ENCODE measurements around the gene DNAJB13. TPM values are rescaled to one million over a fixed set of nuclear protein-coding genes. Genes with fewer than 3 reads are reported as not detected.

The DNAJB13 gene
- total RNA-seq, 2 donors from 2014 or later: 0.47 TPM; not detected in 1

DNA sequence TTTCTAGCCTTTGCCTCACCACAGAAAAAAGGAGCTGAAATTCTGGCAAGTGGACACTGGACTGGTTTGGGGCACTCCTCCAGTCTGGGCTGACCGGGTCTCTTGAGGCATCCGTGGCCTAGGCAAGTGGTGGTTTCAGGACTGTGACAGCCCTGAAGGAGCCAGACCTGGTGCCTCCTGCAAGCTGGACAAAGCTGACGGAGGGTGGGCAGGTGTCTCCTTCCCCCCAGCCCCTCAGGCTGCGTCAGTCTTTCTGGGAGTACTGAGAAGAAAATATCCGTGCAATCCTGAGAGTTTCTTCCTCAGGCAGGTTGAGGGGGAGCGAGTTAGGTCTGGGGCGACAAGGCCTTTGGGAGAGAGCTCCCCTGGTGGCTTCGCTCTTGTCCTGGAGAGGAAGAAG lies 62.3 kb downstream of the DNAJB13 start:
- H3K27ac Mint-ChIP-seq: no peak overlapping the region
- no peak overlapping the region for H3K4me3 Mint-ChIP-seq
- peaks cover 16% of the 10 kb centered on the region for H3K36me3 Mint-ChIP-seq
- H3K9me3 Mint-ChIP-seq: no peaks in the 10 kb centered on the region
- H3K4me1 Mint-ChIP-seq (ENCODE audit: low read depth in 2 of 2): peaks cover 41 to 50% of the 10 kb centered on the region in 2 donors
- H3K27me3 Mint-ChIP-seq: no peaks in the 10 kb centered on the region
- DNase-seq (ENCODE audit: low spot score) (no peak), ATAC-seq (no peak)

DNA sequence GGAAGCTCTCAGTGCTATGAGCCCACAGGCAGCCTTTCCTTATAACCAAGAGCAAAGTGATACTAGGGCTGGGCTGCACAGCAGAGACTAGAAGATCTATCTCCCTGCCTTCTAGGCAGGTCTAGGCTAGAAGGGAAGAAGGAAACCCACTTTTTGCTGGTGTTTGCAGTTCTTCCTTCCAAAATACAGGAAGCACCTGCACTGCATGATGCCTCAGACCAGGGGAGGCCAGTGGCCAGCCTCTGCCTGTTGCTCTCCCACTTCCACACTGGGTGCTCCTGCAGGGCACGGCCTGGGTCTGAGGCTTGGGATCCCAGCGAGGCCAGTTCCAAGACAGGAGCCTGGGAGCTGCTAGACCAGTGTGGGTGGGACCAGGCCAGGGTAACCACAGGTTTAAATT lies 64.1 kb downstream of the DNAJB13 start:
- Mint-ChIP-seq H3K27ac (no peak overlapping the region), H3K4me1 (ENCODE audit: low read depth in 2 of 2) (peaks cover 36 to 46% of the 10 kb centered on the region in 2 donors), H3K27me3 (no peaks in the 10 kb centered on the region), H3K4me3 (no peak overlapping the region), H3K9me3 (no peaks in the 10 kb centered on the region), H3K36me3 (peaks cover 16% of the 10 kb centered on the region)
- ATAC-seq (no peak), DNase-seq (ENCODE audit: low spot score) (no peak)

DNA sequence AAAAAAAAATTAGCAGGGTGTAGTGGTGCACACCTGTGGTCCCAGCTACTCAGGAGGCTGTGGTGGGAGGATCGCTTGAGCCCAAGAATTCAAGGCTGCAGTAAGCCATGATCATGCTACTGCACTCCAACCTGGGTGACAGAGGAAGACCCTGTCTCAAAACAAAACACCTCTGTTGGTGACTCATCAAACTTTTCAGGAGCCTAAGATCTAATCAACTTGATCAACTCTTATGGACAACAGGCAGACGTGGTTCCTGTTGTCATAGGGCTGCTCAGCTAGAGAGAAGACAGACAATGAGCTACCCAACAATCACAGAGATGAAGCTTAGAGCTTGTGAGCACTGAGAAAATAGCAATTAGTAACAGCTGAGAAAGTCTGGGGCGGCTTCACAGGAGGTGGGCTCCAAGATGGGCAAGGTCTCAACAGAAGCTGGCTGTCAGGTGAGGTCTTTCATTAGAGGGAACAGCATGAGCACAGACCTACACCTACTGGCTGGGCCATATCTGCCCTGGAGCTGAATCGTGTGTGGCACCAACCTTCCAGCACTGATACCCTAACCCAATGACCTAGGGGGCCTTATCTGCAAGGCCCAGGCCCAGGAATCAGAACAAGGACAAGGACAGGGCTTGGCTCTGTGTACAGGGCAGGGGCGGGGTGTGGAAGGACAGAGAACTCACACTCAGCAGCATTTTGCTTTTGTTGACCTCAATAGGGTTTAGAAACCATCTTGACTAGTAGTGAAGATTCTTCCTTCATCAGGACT lies 65.3 kb downstream of the DNAJB13 start:
- Mint-ChIP-seq H3K36me3 (peaks cover 16% of the 10 kb centered on the region), H3K4me1 (ENCODE audit: low read depth in 2 of 2) (peaks cover 24 to 34% of the 10 kb centered on the region in 2 donors), H3K4me3 (no peak overlapping the region), H3K9me3 (no peaks in the 10 kb centered on the region), H3K27me3 (no peaks in the 10 kb centered on the region), H3K27ac (peak overlapping the region; percentile 1 to 32)
- no peak for DNase-seq (ENCODE audit: low spot score)
- no peak for ATAC-seq

DNA sequence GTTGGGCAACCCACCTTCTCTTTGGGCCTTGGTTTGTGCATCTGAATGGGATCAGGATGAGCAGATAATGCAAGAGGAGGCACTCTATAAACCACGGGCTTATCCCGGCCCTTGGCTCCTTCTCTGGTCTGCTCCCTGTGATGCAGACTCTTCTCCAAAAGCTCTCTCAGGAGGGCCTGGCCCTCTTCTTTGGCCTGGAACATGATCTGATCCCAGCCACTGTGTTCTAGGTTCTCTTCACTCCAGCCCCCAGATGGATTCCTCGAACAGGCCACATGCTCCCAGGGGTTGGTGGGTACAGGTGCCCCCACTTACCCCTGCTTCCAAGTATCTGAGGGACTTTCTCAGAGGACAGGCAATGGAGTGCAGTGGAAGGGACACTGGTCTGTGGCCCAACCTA lies 66.8 kb downstream of the DNAJB13 start:
- H3K27me3 Mint-ChIP-seq: no peaks in the 10 kb centered on the region
- H3K36me3 Mint-ChIP-seq: peaks cover 16% of the 10 kb centered on the region
- no peak overlapping the region for H3K27ac Mint-ChIP-seq
- no peaks in the 10 kb centered on the region for H3K9me3 Mint-ChIP-seq
- peaks cover 14 to 26% of the 10 kb centered on the region in 2 donors for H3K4me1 Mint-ChIP-seq (ENCODE audit: low read depth in 2 of 2)
- H3K4me3 Mint-ChIP-seq: no peak overlapping the region
- DNase-seq (ENCODE audit: low spot score): no peak
- ATAC-seq: no peak

DNA sequence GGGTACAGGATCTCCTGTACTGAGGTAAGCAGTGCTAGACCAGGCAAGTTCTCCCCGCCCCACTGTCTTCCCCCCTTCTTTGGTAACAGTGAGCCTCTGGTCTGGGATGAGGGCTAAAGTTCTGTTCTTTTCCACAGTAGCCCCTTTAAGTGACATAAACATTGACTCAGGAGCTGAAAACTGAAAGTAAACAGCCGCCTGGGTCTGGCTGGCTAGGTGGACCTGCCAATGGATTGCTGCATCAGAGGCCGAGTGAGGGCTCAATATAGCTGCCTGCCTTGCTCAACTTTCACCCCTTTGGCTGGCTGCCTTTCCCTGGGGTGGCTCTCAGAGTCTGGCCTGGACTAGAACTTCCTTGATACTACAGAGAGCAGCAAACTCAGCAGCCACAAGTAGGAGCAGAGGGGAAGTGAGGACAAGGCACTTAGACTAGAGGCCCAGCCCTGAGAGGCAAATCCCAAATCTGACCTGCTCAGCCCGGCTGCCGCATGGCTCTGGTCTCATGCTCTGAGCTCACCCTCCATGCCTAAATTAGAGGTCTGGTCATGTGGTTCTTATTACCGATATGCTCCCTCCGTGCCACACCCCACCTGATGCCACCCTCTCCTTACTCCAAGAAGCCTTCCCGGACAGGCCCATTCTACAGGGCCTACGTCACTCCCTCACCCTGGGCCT lies 67.6 kb downstream of the DNAJB13 start:
- Mint-ChIP-seq H3K4me3 (peak overlapping the region; percentile 13), H3K27me3 (no peaks in the 10 kb centered on the region), H3K27ac (no peak overlapping the region), H3K4me1 (ENCODE audit: low read depth in 2 of 2) (peaks cover 20 to 31% of the 10 kb centered on the region in 2 donors), H3K36me3 (peaks cover 16% of the 10 kb centered on the region), H3K9me3 (no peaks in the 10 kb centered on the region)
- no peak for DNase-seq (ENCODE audit: low spot score)
- peak in 1 of 2 donors; percentile 54 for ATAC-seq

DNA sequence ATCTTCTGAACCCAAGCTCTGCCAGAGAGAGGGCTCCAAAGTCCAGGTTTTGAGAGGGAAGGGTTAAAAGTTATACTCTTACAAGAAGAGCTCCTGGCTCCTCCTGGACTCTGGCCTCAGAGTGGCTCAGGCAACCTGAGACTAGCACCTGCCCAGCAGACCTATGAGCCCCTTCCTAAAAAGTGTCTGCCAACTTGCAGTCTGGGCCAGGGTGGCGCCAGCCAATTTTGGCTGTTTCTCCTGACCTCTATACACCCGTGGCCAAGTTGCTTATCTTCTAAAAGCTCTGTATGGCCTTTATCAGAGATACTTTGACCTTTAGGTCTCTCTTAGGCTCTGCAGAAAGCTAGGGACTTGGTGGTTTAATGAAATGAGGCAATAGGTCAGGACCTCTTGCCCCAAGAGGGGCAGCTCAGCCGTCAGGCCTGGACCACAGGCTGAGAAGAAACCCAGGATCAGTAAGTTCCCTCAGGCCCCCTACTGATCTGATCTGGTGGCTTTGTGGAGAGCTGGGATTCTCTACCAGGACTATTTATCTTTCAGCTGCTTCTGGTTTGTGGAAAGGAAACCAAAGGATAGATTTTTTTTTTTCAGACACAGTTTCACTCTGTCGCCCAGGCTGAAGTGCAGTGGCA lies 68.4 kb downstream of the DNAJB13 start:
- ATAC-seq (no peak), DNase-seq (ENCODE audit: low spot score) (no peak)
- Mint-ChIP-seq H3K27me3 (no peaks in the 10 kb centered on the region), H3K4me3 (peak overlapping the region; percentile 13), H3K36me3 (peaks cover 22% of the 10 kb centered on the region), H3K27ac (no peak overlapping the region), H3K9me3 (no peaks in the 10 kb centered on the region), H3K4me1 (ENCODE audit: low read depth in 2 of 2) (peaks cover 26 to 38% of the 10 kb centered on the region in 2 donors)

DNA sequence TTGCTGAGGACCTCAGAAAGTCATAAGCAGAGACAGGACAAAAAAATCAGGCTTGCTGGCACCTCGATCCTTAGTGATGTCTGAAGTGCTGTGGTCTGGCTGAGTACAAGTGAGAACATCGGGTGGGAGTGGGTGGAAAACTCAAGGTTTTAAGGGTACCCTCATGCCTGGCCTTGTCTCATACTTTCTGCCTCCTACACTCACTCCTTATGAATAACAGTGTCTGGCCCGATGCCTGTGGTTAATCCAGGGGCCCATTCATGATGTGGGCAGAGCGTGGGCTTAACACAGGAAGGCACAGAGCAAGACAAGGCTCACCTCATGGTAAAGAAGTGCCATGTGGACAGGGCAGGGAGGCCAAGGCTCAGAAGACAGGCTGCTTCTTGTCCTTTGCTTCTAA lies 69.0 kb downstream of the DNAJB13 start:
- H3K36me3 Mint-ChIP-seq: peaks cover 22% of the 10 kb centered on the region
- H3K27me3 Mint-ChIP-seq: no peaks in the 10 kb centered on the region
- peaks cover 29 to 42% of the 10 kb centered on the region in 2 donors for H3K4me1 Mint-ChIP-seq (ENCODE audit: low read depth in 2 of 2)
- no peaks in the 10 kb centered on the region for H3K9me3 Mint-ChIP-seq
- H3K27ac Mint-ChIP-seq: no peak overlapping the region
- H3K4me3 Mint-ChIP-seq: no peak overlapping the region
- peak; percentile 84 to 87 for ATAC-seq
- DNase-seq (ENCODE audit: low spot score): peak; percentile 73

Other genes with a start within 250 kb of the DNAJB13 start
- gene RAB6A, start 190.0 kb upstream of the DNAJB13 start, total RNA-seq: 100 to 1,000 TPM in 1 of 2 donors, 10 to 100 TPM in 1; 92.0 to 124 TPM
- 10 to 100 TPM; 39.9 to 45.0 TPM for gene MRPL48, start 163.2 kb upstream of the DNAJB13 start, total RNA-seq
- gene COA4, start 74.2 kb upstream of the DNAJB13 start, total RNA-seq: 100 to 1,000 TPM in 1 of 2 donors, 10 to 100 TPM in 1; 77.2 to 101 TPM
- gene PAAF1, start 74.0 kb upstream of the DNAJB13 start, total RNA-seq: 10 to 100 TPM; 22.5 to 26.3 TPM
- gene UCP2, start 31.8 kb downstream of the DNAJB13 start, total RNA-seq: 100 to 1,000 TPM; 333 to 668 TPM
- 1 to 10 TPM; 5.2 to 7.2 TPM for gene UCP3, start 58.1 kb downstream of the DNAJB13 start, total RNA-seq
- 10 to 100 TPM; 49.1 to 76.7 TPM for gene C2CD3, start 220.0 kb downstream of the DNAJB13 start, total RNA-seq
- 10 to 100 TPM; 50.6 to 51.5 TPM for gene PPME1, start 220.3 kb downstream of the DNAJB13 start, total RNA-seq